H54 (cell line): Measurements from ENCODE around the gene GPHA2.

Experiments used
- DNase-seq: peaks from one replicate; pipeline ENCODE4 v3.0.0; 2011; ENCODE audit warnings: low spot score, mixed read lengths; ENCODE audit not compliant: insufficient read length
- FAIRE-seq: peaks from 3 replicates; lab custom pipeline; 2011; peaks lifted over from hg19 to GRCh38; lab: Jason Lieb, UNC
- POLR2A ChIP-seq: IDR thresholded peaks from 2 replicates; pipeline ENCODE4 v1.6.1; 2011; ENCODE audit warnings: low read depth, mild to moderate bottlenecking, low read length

Gene GPHA2

GRCh38 chr11:64911689-64912088, 24.0 kb downstream of the GPHA2 start:
- no peak for TF ChIP-seq POLR2A
- FAIRE-seq (no peak), DNase-seq (no peak)

- TF ChIP-seq POLR2A = no peak
- FAIRE-seq = no peak
- DNase-seq = no peak
Measured at GRCh38 chr11:64911142-64911541, 24.6 kb downstream of the GPHA2 start.

GRCh38 chr11:64910451-64911093, 25.1 kb downstream of the GPHA2 start:
- no peak for DNase-seq
- no peak for FAIRE-seq
- TF ChIP-seq POLR2A = no peak

GRCh38 chr11:64909653-64910343, 25.9 kb downstream of the GPHA2 start:
- DNase-seq (no peak), FAIRE-seq (no peak)
- no peak for TF ChIP-seq POLR2A

GRCh38 chr11:64908766-64909165, 26.9 kb downstream of the GPHA2 start:
- FAIRE-seq = no peak
- TF ChIP-seq POLR2A = no peak

GRCh38 chr11:64906314-64906635, 29.4 kb downstream of the GPHA2 start:
- no peak for TF ChIP-seq POLR2A
- no peak for FAIRE-seq
- DNase-seq = no peak

More at GRCh38 chr11:64908766-64909165, 26.9 kb downstream of the GPHA2 start:
- DNase-seq = no peak

GRCh38 chr11:64905516-64906313, 30.0 kb downstream of the GPHA2 start:
- DNase-seq (no peak), FAIRE-seq (no peak)
- TF ChIP-seq POLR2A = no peak

GRCh38 chr11:64903291-64903833, 32.3 kb downstream of the GPHA2 start:
- no peak for FAIRE-seq
- TF ChIP-seq POLR2A = no peak
- no peak for DNase-seq

- FAIRE-seq = no peak
- no peak for DNase-seq
- TF ChIP-seq POLR2A = no peak
Measured at GRCh38 chr11:64902102-64902900, 33.4 kb downstream of the GPHA2 start.

- no peak for TF ChIP-seq POLR2A
- FAIRE-seq (no peak), DNase-seq (no peak)
Measured at GRCh38 chr11:64900774-64901173, 34.9 kb downstream of the GPHA2 start.

- FAIRE-seq (no peak), DNase-seq (peak; percentile 92)
- no peak for TF ChIP-seq POLR2A
Measured at GRCh38 chr11:64900263-64900678, 35.4 kb downstream of the GPHA2 start.

GRCh38 chr11:64898541-64898940, 37.2 kb downstream of the GPHA2 start:
- no peak for DNase-seq
- no peak for TF ChIP-seq POLR2A
- FAIRE-seq = no peak

- no peak for TF ChIP-seq POLR2A
- DNase-seq (no peak), FAIRE-seq (no peak)
Measured at GRCh38 chr11:64898076-64898445, 37.6 kb downstream of the GPHA2 start.
